IMR-90 (cell line): Measurements from ENCODE around the gene DPEP3. TPM values are rescaled to one million over a fixed set of nuclear protein-coding genes. Genes with fewer than 3 reads are reported as not detected.

ENCODE experiments used
- ATAC-seq: fragments of 200-7000 bp; cut with Tn5 transposase; 2 replicates; pipeline ENCODE4 v1.9.1; 2020; ENCODE audit warnings: low read depth, mild to moderate bottlenecking, moderate library complexity
- BruUV-seq: library from RNA; stranded (reverse); fragments of 400-500 nt; replicated peaks from 2 replicates; lab custom pipeline; 2021; lab: Mats Ljungman, UMichigan
- CTCF ChIA-PET: fragments of 300-600 bp; formaldehyde crosslinking; extraction: SDS; loops from one replicate; lab custom pipeline; 2021; ENCODE audit warnings: antibody characterized with exemption; lab: Yijun Ruan, JAX
- POLR2A ChIA-PET: fragments of 300-600 bp; sonication (Branson Sonifier 250); formaldehyde crosslinking; loops from one replicate; lab custom pipeline; 2022; ENCODE audit warnings: antibody characterized with exemption; ENCODE audit not compliant: unreplicated experiment; lab: Charles Lee
- DNase-seq: peaks from one replicate; pipeline ENCODE4 v3.0.0; 2013
- H2AFZ ChIP-seq: replicated peaks from 2 replicates; pipeline ENCODE3; 2013; ENCODE audit warnings: low read length, mild to moderate bottlenecking; ENCODE audit not compliant: poor library complexity
- H2AK5ac ChIP-seq: 2 replicates; pipeline ENCODE4 v1.6.1; 2013; ENCODE audit warnings: low read depth, low read length, inconsistent platforms
- H2AK9ac ChIP-seq: replicated peaks from 2 replicates; pipeline ENCODE3; 2013; ENCODE audit warnings: mild to moderate bottlenecking, low read depth, low read length, moderate library complexity; ENCODE audit not compliant: poor library complexity
- H2BK120ac ChIP-seq: 2 replicates; pipeline ENCODE4 v1.6.1; 2013; ENCODE audit warnings: low read depth, low read length, inconsistent platforms
- H2BK15ac ChIP-seq: 3 replicates; pipeline ENCODE4 v1.6.1; 2013; ENCODE audit warnings: low read depth, low read length, inconsistent platforms
- H2BK20ac ChIP-seq: 2 replicates; pipeline ENCODE4 v1.6.1; 2013; ENCODE audit warnings: low read depth, mild to moderate bottlenecking, inconsistent platforms, low read length, moderate library complexity
- H2BK5ac ChIP-seq: 2 replicates; pipeline ENCODE4 v1.6.1; 2013; ENCODE audit warnings: mild to moderate bottlenecking, low read depth, low read length, inconsistent platforms; ENCODE audit not compliant: poor library complexity, severe bottlenecking
- H3K14ac ChIP-seq: replicated peaks from 2 replicates; pipeline ENCODE4 v1.6.1; 2013; ENCODE audit warnings: low read depth, low read length, inconsistent platforms
- H3K18ac ChIP-seq: 2 replicates; pipeline ENCODE4 v1.6.1; 2013; ENCODE audit warnings: low read depth, low read length, control low read depth
- H3K23ac ChIP-seq: 2 replicates; pipeline ENCODE4 v1.6.1; 2013; ENCODE audit warnings: low read depth, low read length, inconsistent platforms
- H3K27ac ChIP-seq: 2 replicates; pipeline ENCODE4 v1.5.1; 2013; ENCODE audit warnings: mild to moderate bottlenecking, control low read depth, low read length; ENCODE audit not compliant: insufficient read depth
- H3K27me3 ChIP-seq: 2 replicates; pipeline ENCODE4 v1.6.1; 2013; ENCODE audit warnings: low read length; ENCODE audit not compliant: control insufficient read depth, insufficient read depth
- H3K36me3 ChIP-seq: 2 replicates; pipeline ENCODE4 v1.6.1; 2013; ENCODE audit warnings: low read length, mixed read lengths; ENCODE audit not compliant: control insufficient read depth, insufficient read depth
- H3K4ac ChIP-seq: 2 replicates; pipeline ENCODE4 v1.6.1; 2013; ENCODE audit warnings: low read depth, low read length, inconsistent platforms
- H3K4me1 ChIP-seq: 2 replicates; pipeline ENCODE4 v1.6.1; 2013; ENCODE audit warnings: low read length, mixed read lengths; ENCODE audit not compliant: control insufficient read depth, insufficient read depth
- H3K4me2 ChIP-seq: 2 replicates; pipeline ENCODE4 v1.6.1; 2013; ENCODE audit warnings: low read depth, mild to moderate bottlenecking, control low read depth, low read length, moderate library complexity
- H3K4me3 ChIP-seq: 2 replicates; pipeline ENCODE4 v1.5.1; 2013; ENCODE audit warnings: low read depth, mild to moderate bottlenecking, control low read depth, low read length, moderate library complexity; ENCODE audit not compliant: insufficient read depth
- H3K56ac ChIP-seq: 2 replicates; pipeline ENCODE4 v1.6.1; 2013; ENCODE audit warnings: low read length, inconsistent platforms; ENCODE audit not compliant: insufficient read depth; ENCODE audit errors: extremely low read depth
- H3K79me1 ChIP-seq, 2 experiments: 2 replicates each; pipeline ENCODE4 v1.6.1; 2013; ENCODE audit warnings: low read length in 2 of 2, inconsistent platforms in 1 of 2, low read depth in 1 of 2
- H3K9ac ChIP-seq: 2 replicates; pipeline ENCODE4 v1.6.1; 2013; ENCODE audit warnings: low read depth, low read length, control low read depth
- H3K9me1 ChIP-seq: 2 replicates; pipeline ENCODE4 v1.6.1; 2013; ENCODE audit warnings: low read length, inconsistent platforms; ENCODE audit not compliant: insufficient read depth
- H3K9me3 ChIP-seq: 2 replicates; pipeline ENCODE4 v1.6.1; 2013; ENCODE audit warnings: low read length; ENCODE audit not compliant: control insufficient read depth, insufficient read depth
- H4K20me1 ChIP-seq: 2 replicates; pipeline ENCODE4 v1.6.1; 2013; ENCODE audit warnings: low read length, inconsistent platforms; ENCODE audit not compliant: insufficient read depth
- H4K5ac ChIP-seq: 2 replicates; pipeline ENCODE4 v1.6.1; 2013; ENCODE audit warnings: mild to moderate bottlenecking, low read depth, low read length, control low read depth
- H4K8ac ChIP-seq, 2 experiments: 2 replicates each; pipeline ENCODE4 v1.6.1; 2013; ENCODE audit warnings: low read depth in 2 of 2, low read length in 2 of 2, control low read depth in 1 of 2, inconsistent platforms in 1 of 2
- H4K91ac ChIP-seq: 2 replicates; pipeline ENCODE4 v1.6.1; 2013; ENCODE audit warnings: low read depth, low read length, inconsistent platforms; ENCODE audit not compliant: insufficient read depth
- BHLHE40 ChIP-seq: fragments of 150-350 bp; IDR thresholded peaks from 2 replicates; pipeline ENCODE4 v1.6.1; 2016; ENCODE audit warnings: mild to moderate bottlenecking, low read depth, low read length
- CEBPB ChIP-seq: IDR thresholded peaks from 2 replicates; pipeline ENCODE4 v1.6.1; 2012; ENCODE audit warnings: low read depth, low read length, improper control_type of control experiment
- CHD1 ChIP-seq: IDR thresholded peaks from 2 replicates; pipeline ENCODE4 v1.6.1; 2012; ENCODE audit warnings: low read depth, low read length, improper control_type of control experiment
- FOS ChIP-seq: fragments of 150-350 bp; IDR thresholded peaks from 2 replicates; pipeline ENCODE4 v1.6.1; 2016; ENCODE audit warnings: low read depth, low read length
- MAFK ChIP-seq: IDR thresholded peaks from 2 replicates; pipeline ENCODE4 v1.6.1; 2012; ENCODE audit warnings: low read depth, low read length, improper control_type of control experiment
- MAZ ChIP-seq: IDR thresholded peaks from 2 replicates; pipeline ENCODE4 v1.6.1; 2012; ENCODE audit warnings: low read depth, mild to moderate bottlenecking, low read length, improper control_type of control experiment, moderate library complexity, borderline replicate concordance
- MXI1 ChIP-seq: IDR thresholded peaks from 2 replicates; pipeline ENCODE4 v1.6.1; 2012; ENCODE audit warnings: low read depth, mild to moderate bottlenecking, low read length, moderate library complexity, borderline replicate concordance
- NFE2L2 ChIP-seq: fragments of 150-350 bp; IDR thresholded peaks from 2 replicates; pipeline ENCODE4 v1.6.1; 2016; ENCODE audit warnings: low read depth, mild to moderate bottlenecking, low read length
- POLR2A ChIP-seq: IDR thresholded peaks from 2 replicates; pipeline ENCODE4 v1.6.1; 2012; ENCODE audit warnings: mild to moderate bottlenecking, low read depth, low read length
- RAD21 ChIP-seq: IDR thresholded peaks from 2 replicates; pipeline ENCODE4 v1.6.1; 2012; ENCODE audit warnings: low read length, improper control_type of control experiment
- RCOR1 ChIP-seq: IDR thresholded peaks from 2 replicates; pipeline ENCODE4 v1.6.1; 2012; ENCODE audit warnings: mild to moderate bottlenecking, low read length, improper control_type of control experiment; ENCODE audit not compliant: insufficient replicate concordance
- SMC3 ChIP-seq: fragments of 150-350 bp; IDR thresholded peaks from 2 replicates; pipeline ENCODE4 v1.6.1; 2016; ENCODE audit warnings: low read depth, mild to moderate bottlenecking, antibody characterized with exemption, low read length, moderate library complexity
- WGBS, 2 experiments: methylation state at CpG; one replicate each; pipeline versions ENCODE4 v1.1.5 to v1.1.7; 2013; ENCODE audit warnings: missing lambda C conversion rate in 2 of 2; ENCODE audit not compliant: insufficient read length in 1 of 2; ENCODE audit errors: extremely low coverage in 2 of 2; 5-methylcytosine and 5-hydroxymethylcytosine counted together
- dilution Hi-C: fragments of 300-500 bp; cut with HindIII; formaldehyde crosslinking; loops from one replicate; pipeline ENCODE4 v1.14.3; 2018; ENCODE audit warnings: low sequenced_read_pairs; ENCODE audit not compliant: unreplicated experiment
- in situ Hi-C: fragments of 300-500 bp; cut with MboI; formaldehyde crosslinking; loops from 3 replicates; pipeline ENCODE4 v1.14.3; 2019; ENCODE audit warnings: low sequenced_read_pairs, inconsistent platforms, mixed read lengths
- intact Hi-C: fragments of 100-400 bp; cut with micrococcal nuclease; formaldehyde crosslinking; loops from 2 replicates; pipeline ENCODE4 v1.10.0; 2022
- polyA plus RNA-seq, 3 experiments: library from polyadenylated mRNA; depleted of rRNA; stranded (reverse); fragments of >200 nt; gene quantifications; 2 replicates each; pipeline ENCODE4 v1.2.3, GENCODE V29; 2012; ENCODE audit warnings: low replicate concordance in 1 of 3
- total RNA-seq: library from RNA; depleted of rRNA; stranded (reverse); fragments of >200 nt; gene quantifications from 2 replicates; pipeline ENCODE4 v1.2.3, GENCODE V29; 2012
- TF ChIP-seq, protein P1 (sequence below): fragments of 150-350 bp; IDR thresholded peaks from 2 replicates; pipeline ENCODE4 v1.6.1; 2016; ENCODE audit warnings: low read depth, mild to moderate bottlenecking, low read length, moderate library complexity, borderline replicate concordance
- TF ChIP-seq, protein P2 (sequence below): conservative IDR thresholded peaks from 2 replicates; pipeline ENCODE4 v1.5.1; 2012; ENCODE audit warnings: mild to moderate bottlenecking, low read depth, low read length, improper control_type of control experiment
- TF ChIP-seq, protein P3 (sequence below): fragments of 150-350 bp; IDR thresholded peaks from 2 replicates; pipeline ENCODE4 v1.6.1; 2017; ENCODE audit warnings: mild to moderate bottlenecking, antibody characterized with exemption, low read length, low read depth

The DPEP3 gene
- total and polyA plus RNA-seq, 2 of the 4 experiments (the other 2 are of a cell fraction): not detected

DNA sequence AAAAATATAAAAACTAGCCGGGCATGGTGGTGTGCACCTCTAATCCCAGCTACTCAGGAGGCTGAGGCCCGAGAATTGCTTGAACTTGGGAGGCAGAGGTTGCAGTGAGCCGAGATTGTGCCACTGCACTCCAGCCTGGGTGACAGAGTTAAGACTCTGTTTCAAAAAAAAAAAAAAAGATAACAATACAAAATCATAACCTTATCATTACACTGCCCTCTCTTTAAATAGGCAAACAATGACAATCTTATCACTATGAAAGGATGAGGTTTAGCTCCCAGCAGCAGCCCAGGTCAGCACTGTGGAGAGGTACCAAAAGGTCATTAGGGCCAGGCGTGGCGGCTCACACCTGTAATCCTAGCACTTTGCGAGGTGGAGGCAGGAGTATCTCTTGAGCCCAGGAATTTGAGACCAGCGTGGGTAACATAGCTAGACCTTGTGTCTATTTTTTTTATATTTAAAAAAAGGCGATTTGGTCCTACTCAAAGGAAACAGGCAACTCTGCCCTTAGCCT, 38.9 kb upstream of the DPEP3 start:
- ATAC-seq (no peak), DNase-seq (no peak)
- Histone ChIP-seq H3K27ac (no peak overlapping the region), H3K23ac (no peak overlapping the region), H4K91ac (no peak overlapping the region), H2BK120ac (no peak overlapping the region), H3K4me2 (no peak overlapping the region), H4K8ac (no peak overlapping the region), H3K27me3 (peaks cover 1% of the 10 kb centered on the region; the same call in 1 of the 2 replicates), H2AK5ac (no peak overlapping the region), H3K36me3 (peaks cover 4% of the 10 kb centered on the region), H3K14ac (no peak overlapping the region), H3K56ac (no peak overlapping the region), H2AFZ (no peak overlapping the region), H2AK9ac (no peak overlapping the region), H3K9me1 (peaks cover 8% of the 10 kb centered on the region), H2BK5ac (no peak overlapping the region), H3K79me1 (peaks cover 15 to 33% of the 10 kb centered on the region in 2 experiments), H3K4ac (no peak overlapping the region), H3K18ac (no peak overlapping the region), H4K20me1 (no peaks in the 10 kb centered on the region), H3K9me3 (no peaks in the 10 kb centered on the region), H3K4me3 (no peak overlapping the region), H3K4me1 (peaks cover 7% of the 10 kb centered on the region), H2BK15ac (no peak overlapping the region), H3K9ac (no peak overlapping the region), H2BK20ac (no peak overlapping the region), H4K5ac (no peak overlapping the region)
- TF ChIP-seq, protein P1, sequence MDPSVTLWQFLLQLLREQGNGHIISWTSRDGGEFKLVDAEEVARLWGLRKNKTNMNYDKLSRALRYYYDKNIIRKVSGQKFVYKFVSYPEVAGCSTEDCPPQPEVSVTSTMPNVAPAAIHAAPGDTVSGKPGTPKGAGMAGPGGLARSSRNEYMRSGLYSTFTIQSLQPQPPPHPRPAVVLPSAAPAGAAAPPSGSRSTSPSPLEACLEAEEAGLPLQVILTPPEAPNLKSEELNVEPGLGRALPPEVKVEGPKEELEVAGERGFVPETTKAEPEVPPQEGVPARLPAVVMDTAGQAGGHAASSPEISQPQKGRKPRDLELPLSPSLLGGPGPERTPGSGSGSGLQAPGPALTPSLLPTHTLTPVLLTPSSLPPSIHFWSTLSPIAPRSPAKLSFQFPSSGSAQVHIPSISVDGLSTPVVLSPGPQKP: no peak
- no peak for TF ChIP-seq MXI1
- no peak for TF ChIP-seq RAD21
- no peak for TF ChIP-seq MAFK
- TF ChIP-seq FOS: no peak
- no peak for TF ChIP-seq SMC3
- no peak for TF ChIP-seq RCOR1
- no peak for TF ChIP-seq MAZ
- TF ChIP-seq CHD1: no peak
- TF ChIP-seq NFE2L2: no peak
- TF ChIP-seq BHLHE40: no peak
- TF ChIP-seq POLR2A: no peak
- TF ChIP-seq, protein P2, sequence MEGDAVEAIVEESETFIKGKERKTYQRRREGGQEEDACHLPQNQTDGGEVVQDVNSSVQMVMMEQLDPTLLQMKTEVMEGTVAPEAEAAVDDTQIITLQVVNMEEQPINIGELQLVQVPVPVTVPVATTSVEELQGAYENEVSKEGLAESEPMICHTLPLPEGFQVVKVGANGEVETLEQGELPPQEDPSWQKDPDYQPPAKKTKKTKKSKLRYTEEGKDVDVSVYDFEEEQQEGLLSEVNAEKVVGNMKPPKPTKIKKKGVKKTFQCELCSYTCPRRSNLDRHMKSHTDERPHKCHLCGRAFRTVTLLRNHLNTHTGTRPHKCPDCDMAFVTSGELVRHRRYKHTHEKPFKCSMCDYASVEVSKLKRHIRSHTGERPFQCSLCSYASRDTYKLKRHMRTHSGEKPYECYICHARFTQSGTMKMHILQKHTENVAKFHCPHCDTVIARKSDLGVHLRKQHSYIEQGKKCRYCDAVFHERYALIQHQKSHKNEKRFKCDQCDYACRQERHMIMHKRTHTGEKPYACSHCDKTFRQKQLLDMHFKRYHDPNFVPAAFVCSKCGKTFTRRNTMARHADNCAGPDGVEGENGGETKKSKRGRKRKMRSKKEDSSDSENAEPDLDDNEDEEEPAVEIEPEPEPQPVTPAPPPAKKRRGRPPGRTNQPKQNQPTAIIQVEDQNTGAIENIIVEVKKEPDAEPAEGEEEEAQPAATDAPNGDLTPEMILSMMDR: no peak
- TF ChIP-seq, protein P3, sequence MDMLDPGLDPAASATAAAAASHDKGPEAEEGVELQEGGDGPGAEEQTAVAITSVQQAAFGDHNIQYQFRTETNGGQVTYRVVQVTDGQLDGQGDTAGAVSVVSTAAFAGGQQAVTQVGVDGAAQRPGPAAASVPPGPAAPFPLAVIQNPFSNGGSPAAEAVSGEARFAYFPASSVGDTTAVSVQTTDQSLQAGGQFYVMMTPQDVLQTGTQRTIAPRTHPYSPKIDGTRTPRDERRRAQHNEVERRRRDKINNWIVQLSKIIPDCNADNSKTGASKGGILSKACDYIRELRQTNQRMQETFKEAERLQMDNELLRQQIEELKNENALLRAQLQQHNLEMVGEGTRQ: no peak
- no peak for TF ChIP-seq CEBPB
- in situ Hi-C loops (no loop called here), dilution Hi-C loops (no loop called here), intact Hi-C loops (no loop called here)
- ChIA-PET CTCF (no interaction called here), POLR2A (no interaction called here)
- BruUV-seq: no TSS peak
- 100% methylated on average over 1 of the region's 8 CpGs; no CpG with 5 or more reads in 1 of the 2 experiments for WGBS, 2 experiments
